H9 (cell line): ENCODE data around the gene STPG1. TPM values are rescaled to one million over a fixed set of nuclear protein-coding genes. Genes with fewer than 3 reads are reported as not detected.

Experiments
- DNase-seq: peaks from one replicate; pipeline ENCODE4 v3.0.0-alpha.2; 2017
- H2AFZ ChIP-seq: one replicate; pipeline ENCODE4 v1.6.1; 2013; ENCODE audit warnings: mild to moderate bottlenecking, low read length, control low read depth, moderate library complexity
- H2AK5ac ChIP-seq: 2 replicates; pipeline ENCODE4 v1.6.1; 2013; ENCODE audit warnings: low read length, control low read depth, mixed read lengths; ENCODE audit not compliant: insufficient read length
- H2BK120ac ChIP-seq: one replicate; pipeline ENCODE4 v1.6.1; 2013; ENCODE audit warnings: low read depth, mild to moderate bottlenecking, low read length, control low read depth, inconsistent platforms; ENCODE audit not compliant: poor library complexity, severe bottlenecking
- H2BK12ac ChIP-seq: 2 replicates; pipeline ENCODE4 v1.6.1; 2013; ENCODE audit warnings: low read length, control low read depth, mixed read lengths, low read depth; ENCODE audit not compliant: insufficient read length
- H2BK15ac ChIP-seq: 2 replicates; pipeline ENCODE4 v1.6.1; 2013; ENCODE audit warnings: low read depth, low read length, control low read depth
- H2BK20ac ChIP-seq: one replicate; pipeline ENCODE4 v1.6.1; 2013; ENCODE audit warnings: low read depth, mild to moderate bottlenecking, low read length, control low read depth, inconsistent platforms; ENCODE audit not compliant: poor library complexity, severe bottlenecking
- H2BK5ac ChIP-seq: 2 replicates; pipeline ENCODE4 v1.6.1; 2013; ENCODE audit warnings: low read length, control low read depth, mixed read lengths; ENCODE audit not compliant: insufficient read length
- H3K14ac ChIP-seq: 2 replicates; pipeline ENCODE4 v1.6.1; 2013; ENCODE audit warnings: low read length, control low read depth; ENCODE audit not compliant: insufficient read depth
- H3K18ac ChIP-seq: 2 replicates; pipeline ENCODE4 v1.6.1; 2013; ENCODE audit warnings: low read depth, mild to moderate bottlenecking, mixed read lengths, low read length, control low read depth; ENCODE audit not compliant: insufficient read length
- H3K23ac ChIP-seq: 2 replicates; pipeline ENCODE4 v1.6.1; 2013; ENCODE audit warnings: low read length, control low read depth, mixed read lengths, low read depth; ENCODE audit not compliant: insufficient read length
- H3K23me2 ChIP-seq: 2 replicates; pipeline ENCODE4 v1.6.1; 2013; ENCODE audit warnings: low read depth, mild to moderate bottlenecking, mixed read lengths, low read length, control low read depth; ENCODE audit not compliant: insufficient read length, poor library complexity, severe bottlenecking
- H3K27ac ChIP-seq: 2 replicates; pipeline ENCODE4 v1.5.1; 2013; ENCODE audit warnings: low read length, control low read depth, mixed read lengths, low read depth; ENCODE audit not compliant: insufficient read length
- H3K27me3 ChIP-seq: 2 replicates; pipeline ENCODE4 v1.6.1; 2013; ENCODE audit warnings: low read length, control low read depth, inconsistent platforms; ENCODE audit not compliant: insufficient read depth
- H3K4ac ChIP-seq: 2 replicates; pipeline ENCODE4 v1.6.1; 2013; ENCODE audit warnings: low read depth, mild to moderate bottlenecking, control low read depth, inconsistent platforms, low read length, moderate library complexity
- H3K4me1 ChIP-seq: 2 replicates; pipeline ENCODE4 v1.6.1; 2013; ENCODE audit warnings: low read length, control low read depth, inconsistent platforms; ENCODE audit not compliant: insufficient read depth
- H3K4me2 ChIP-seq: 2 replicates; pipeline ENCODE4 v1.6.1; 2013; ENCODE audit warnings: low read length, control low read depth, mixed read lengths; ENCODE audit not compliant: insufficient read length, insufficient read depth
- H3K56ac ChIP-seq: 2 replicates; pipeline ENCODE4 v1.6.1; 2013; ENCODE audit warnings: low read depth, mild to moderate bottlenecking, mixed read lengths, low read length, control low read depth; ENCODE audit not compliant: insufficient read length
- H3K79me1 ChIP-seq: 2 replicates; pipeline ENCODE4 v1.6.1; 2013; ENCODE audit warnings: low read depth, mild to moderate bottlenecking, moderate library complexity, low read length, control low read depth, inconsistent platforms; ENCODE audit not compliant: insufficient read depth, poor library complexity, severe bottlenecking
- H3K79me2 ChIP-seq: 2 replicates; pipeline ENCODE4 v1.6.1; 2013; ENCODE audit warnings: low read length, control low read depth, inconsistent platforms; ENCODE audit not compliant: insufficient read depth
- H3K9ac ChIP-seq: 2 replicates; pipeline ENCODE4 v1.6.1; 2013; ENCODE audit warnings: low read length, control low read depth, mixed read lengths; ENCODE audit not compliant: insufficient read length; ENCODE audit errors: extremely low read depth
- H3K9me3 ChIP-seq: one replicate; pipeline ENCODE4 v1.6.1; 2013; ENCODE audit warnings: low read depth, low read length, inconsistent platforms; ENCODE audit not compliant: control insufficient read depth
- H3T11ph ChIP-seq: one replicate; pipeline ENCODE4 v1.6.1; 2013; ENCODE audit warnings: mild to moderate bottlenecking, low read length, control low read depth, inconsistent platforms
- H4K20me1 ChIP-seq: one replicate; pipeline ENCODE4 v1.6.1; 2013; ENCODE audit not compliant: control insufficient read depth, insufficient read length, insufficient read depth
- H4K5ac ChIP-seq: 2 replicates; pipeline ENCODE4 v1.6.1; 2013; ENCODE audit warnings: low read depth, mild to moderate bottlenecking, mixed read lengths, low read length, control low read depth; ENCODE audit not compliant: insufficient read length
- H4K8ac ChIP-seq: replicated peaks from 2 replicates; pipeline ENCODE4 v1.6.1; 2013; ENCODE audit warnings: low read length, control low read depth, mixed read lengths, low read depth; ENCODE audit not compliant: insufficient read length
- H4K91ac ChIP-seq: 2 replicates; pipeline ENCODE4 v1.6.1; 2013; ENCODE audit warnings: low read depth, mild to moderate bottlenecking, moderate library complexity, mixed read lengths, low read length, control low read depth; ENCODE audit not compliant: insufficient read length
- H3K27ac Mint-ChIP-seq, 3 experiments: 2 replicates in 2 of 3; 3 replicates in 1 of 3; pipeline ENCODE4 v1.8.0; 2020 to 2021; ENCODE audit warnings: mixed read lengths in 3 of 3, mild to moderate bottlenecking in 1 of 3, moderate library complexity in 1 of 3
- H3K27me3 Mint-ChIP-seq: 2 replicates; pipeline ENCODE4 v1.8.0; 2021; ENCODE audit warnings: low read depth, mild to moderate bottlenecking, moderate library complexity, mixed read lengths
- H3K36me3 Mint-ChIP-seq, 3 experiments: 2 replicates in 2 of 3; 3 replicates in 1 of 3; pipeline ENCODE4 v1.8.0; 2020 to 2021; ENCODE audit warnings: low read depth in 3 of 3, mixed read lengths in 3 of 3; ENCODE audit not compliant: insufficient read depth in 1 of 3
- H3K4me1 Mint-ChIP-seq, 2 experiments: 2 replicates each; pipeline ENCODE4 v1.8.0; 2020; ENCODE audit warnings: mixed read lengths in 2 of 2
- H3K4me3 Mint-ChIP-seq, 2 experiments: 2 replicates in 1 of 2; 3 replicates in 1 of 2; pipeline ENCODE4 v1.8.0; 2020 to 2021; ENCODE audit warnings: mild to moderate bottlenecking in 2 of 2, mixed read lengths in 2 of 2, moderate library complexity in 1 of 2
- H3K9me3 Mint-ChIP-seq, 2 experiments: 2 replicates in 1 of 2; 3 replicates in 1 of 2; pipeline ENCODE4 v1.8.0; 2020; ENCODE audit warnings: mild to moderate bottlenecking in 2 of 2, mixed read lengths in 2 of 2, moderate library complexity in 1 of 2
- CTCF ChIP-seq: fragments of 200-600 bp; sonication (generic); conservative IDR thresholded peaks from 3 replicates; pipeline ENCODE4 v1.8.0; 2021; ENCODE audit warnings: antibody characterized with exemption, mild to moderate bottlenecking
- WGBS: extraction: QIAGEN DNeasy Blood & Tissue Kit; methylation state at CpG from one replicate; pipeline ENCODE4 v1.1.7; 2013; ENCODE audit warnings: missing lambda C conversion rate, low lambda C conversion rate, mixed read lengths; ENCODE audit not compliant: insufficient read length; ENCODE audit errors: extremely low coverage; 5-methylcytosine and 5-hydroxymethylcytosine counted together
- total RNA-seq: library from RNA; stranded (reverse); gene quantifications from 2 replicates; pipeline ENCODE4 v1.2.1, GENCODE V29; 2021

STPG1 gene
- total RNA-seq, 1 experiment from 2014 or later, result 8.3 TPM

GRCh38 chr1:24337455-24337854 lies 76.1 kb downstream of the STPG1 start:
- Histone ChIP-seq H3K9me3 (no peaks in the 10 kb centered on the region), H4K8ac (no peak overlapping the region), H3K4me2 (no peak overlapping the region), H3K23ac (no peak overlapping the region), H2BK15ac (no peak overlapping the region), H2BK5ac (no peak overlapping the region), H3K27ac (no peak overlapping the region), H3K27me3 (no peaks in the 10 kb centered on the region), H2AFZ (no peak overlapping the region), H2BK12ac (no peak overlapping the region), H2AK5ac (no peak overlapping the region), H3K79me2 (no peaks in the 10 kb centered on the region), H3K4me1 (peaks cover 7% of the 10 kb centered on the region; the same call in 1 of the 2 replicates), H3K79me1 (no peaks in the 10 kb centered on the region), H2BK20ac (no peak overlapping the region), H4K5ac (no peak overlapping the region), H3K14ac (no peak overlapping the region; the same call in 1 of the 2 replicates), H3K23me2 (no peaks in the 10 kb centered on the region), H4K20me1 (no peaks in the 10 kb centered on the region), H3K4ac (no peak overlapping the region), H3K18ac (no peak overlapping the region), H3T11ph (no peak overlapping the region), H3K9ac (no peak overlapping the region), H4K91ac (no peak overlapping the region), H2BK120ac (no peak overlapping the region), H3K56ac (no peak overlapping the region)
- Mint-ChIP-seq H3K36me3 (no peaks in the 10 kb centered on the region), H3K4me3 (no peak overlapping the region), H3K4me1 (peaks cover 49 to 74% of the 10 kb centered on the region in 2 experiments), H3K9me3 (no peaks in the 10 kb centered on the region; a peak in 1 of 5 replicates), H3K27me3 (peaks cover 7% of the 10 kb centered on the region), H3K27ac (no peak overlapping the region; a peak in 1 of 7 replicates)
- WGBS, result no CpG with 5 or more reads among the region's 4 CpGs
- no peak for TF ChIP-seq CTCF
- DNase-seq, result peak; percentile 46
